Brain microvascular endothelial cell (primary cell): Measurements from ENCODE around the gene IQCH.

ENCODE experiments used
- DNase-seq: peaks from one replicate; pipeline ENCODE4 v3.0.0-alpha.2; 2020
- H3K27ac ChIP-seq: fragments of 250-450 bp; sonication (Bioruptor Pico); 2 replicates; pipeline ENCODE4 v1.5.1; 2020; ENCODE audit warnings: mild to moderate bottlenecking, moderate library complexity
- H3K27me3 ChIP-seq: fragments of 250-450 bp; sonication (Bioruptor Pico); replicated peaks from 2 replicates; pipeline ENCODE4 v1.5.1; 2020; ENCODE audit warnings: mild to moderate bottlenecking
- H3K36me3 ChIP-seq: fragments of 250-450 bp; sonication (Bioruptor Pico); replicated peaks from 2 replicates; pipeline ENCODE4 v1.5.1; 2020; ENCODE audit warnings: mild to moderate bottlenecking
- H3K4me3 ChIP-seq: 2 replicates; pipeline ENCODE4 v1.5.1; 2011; ENCODE audit warnings: low read depth, mild to moderate bottlenecking, control low read depth, low read length, moderate library complexity
- CTCF ChIP-seq: IDR thresholded peaks from 2 replicates; pipeline ENCODE4 v1.5.1; 2011; ENCODE audit warnings: low read depth, mild to moderate bottlenecking, moderate library complexity, low read length, control low read depth, inconsistent platforms; ENCODE audit errors: missing control alignments
- in situ Hi-C: cut with HindIII; loops from 2 replicates; pipeline ENCODE4 v1.10.0; 2017; ENCODE audit warnings: low sequenced_read_pairs, low pct_ligation_motif_present

IQCH gene

GRCh38 chr15:67506775-67507747, 252.5 kb downstream of the IQCH start:
- Histone ChIP-seq H3K27me3 (no peaks in the 10 kb centered on the region), H3K36me3 (no peaks in the 10 kb centered on the region), H3K4me3 (no peak overlapping the region), H3K27ac (no peak overlapping the region)
- no peak for DNase-seq
- TF ChIP-seq CTCF: no peak
- in situ Hi-C loops: no loop called here

- TF ChIP-seq CTCF: no peak
- in situ Hi-C loops: no loop called here
- no peak overlapping the region for H3K27ac ChIP-seq
- H3K27me3 ChIP-seq: no peaks in the 10 kb centered on the region
- H3K36me3 ChIP-seq: no peaks in the 10 kb centered on the region
- no peak overlapping the region for H3K4me3 ChIP-seq
- DNase-seq: no peak
Observed at GRCh38 chr15:67508407-67508806, 253.8 kb downstream of the IQCH start.

GRCh38 chr15:67509918-67510317, 255.3 kb downstream of the IQCH start:
- no peak for DNase-seq
- no peaks in the 10 kb centered on the region for H3K27me3 ChIP-seq
- H3K36me3 ChIP-seq: no peaks in the 10 kb centered on the region
- in situ Hi-C loops: no loop called here
- TF ChIP-seq CTCF: no peak
- no peak overlapping the region for H3K4me3 ChIP-seq
- H3K27ac ChIP-seq: no peak overlapping the region

GRCh38 chr15:67510597-67511190, 256.1 kb downstream of the IQCH start:
- in situ Hi-C loops: no loop called here
- Histone ChIP-seq H3K36me3 (no peaks in the 10 kb centered on the region), H3K4me3 (no peak overlapping the region), H3K27ac (no peak overlapping the region), H3K27me3 (no peaks in the 10 kb centered on the region)
- TF ChIP-seq CTCF: no peak
- peak; percentile 55 for DNase-seq

GRCh38 chr15:67511606-67512005, 257.0 kb downstream of the IQCH start:
- TF ChIP-seq CTCF: no peak
- no peaks in the 10 kb centered on the region for H3K36me3 ChIP-seq
- H3K27me3 ChIP-seq: no peaks in the 10 kb centered on the region
- in situ Hi-C loops: no loop called here
- no peak for DNase-seq
- no peak overlapping the region for H3K4me3 ChIP-seq
- H3K27ac ChIP-seq: no peak overlapping the region

- in situ Hi-C loops: no loop called here
- H3K27ac ChIP-seq: no peak overlapping the region
- TF ChIP-seq CTCF: no peak
- H3K4me3 ChIP-seq: no peak overlapping the region
- no peaks in the 10 kb centered on the region for H3K27me3 ChIP-seq
- no peak for DNase-seq
- H3K36me3 ChIP-seq: no peaks in the 10 kb centered on the region
Observed at GRCh38 chr15:67512140-67512539, 257.6 kb downstream of the IQCH start.
